NT2/D1 (cell line): Measurements from ENCODE around the gene SCN7A.
A peak's percentile ranks its signal among the peaks of the same experiment; 100 is the strongest.

Source experiments
- DNase-seq: peaks from one replicate; pipeline ENCODE4 v3.0.0-alpha.2; 2011; ENCODE audit warnings: low read depth, low spot score
- H3K27me3 ChIP-seq: 2 replicates; pipeline ENCODE4 v1.6.0; 2011; ENCODE audit warnings: mild to moderate bottlenecking; ENCODE audit not compliant: insufficient read length, insufficient read depth
- H3K36me3 ChIP-seq: 2 replicates; pipeline ENCODE4 v1.6.1; 2011; ENCODE audit warnings: mild to moderate bottlenecking, low read length, mixed read lengths; ENCODE audit not compliant: insufficient read depth, insufficient read length
- H3K4me1 ChIP-seq: 2 replicates; pipeline ENCODE4 v1.5.1; 2011; ENCODE audit not compliant: insufficient read depth, insufficient read length
- H3K4me3 ChIP-seq: 2 replicates; pipeline ENCODE4 v1.5.1; 2011; ENCODE audit warnings: low read depth; ENCODE audit not compliant: insufficient read length
- H3K9ac ChIP-seq: 2 replicates; pipeline ENCODE4 v1.6.0; 2011; ENCODE audit warnings: low read depth; ENCODE audit not compliant: insufficient read length
- H3K9me3 ChIP-seq: 2 replicates; pipeline ENCODE4 v1.5.1; 2011; ENCODE audit warnings: mild to moderate bottlenecking, low read length; ENCODE audit not compliant: insufficient read depth
- SUZ12 ChIP-seq: IDR thresholded peaks from 2 replicates; pipeline ENCODE4 v1.6.1; 2011; ENCODE audit not compliant: insufficient read length, insufficient read depth; ENCODE audit errors: extremely low read depth
- YY1 ChIP-seq: IDR thresholded peaks from 2 replicates; pipeline ENCODE4 v1.6.1; 2011; ENCODE audit not compliant: insufficient read length, insufficient read depth
- ZNF274 ChIP-seq: IDR thresholded peaks from 2 replicates; pipeline ENCODE4 v1.6.1; 2011; ENCODE audit warnings: mild to moderate bottlenecking, low read depth, low read length

The SCN7A gene

DNA sequence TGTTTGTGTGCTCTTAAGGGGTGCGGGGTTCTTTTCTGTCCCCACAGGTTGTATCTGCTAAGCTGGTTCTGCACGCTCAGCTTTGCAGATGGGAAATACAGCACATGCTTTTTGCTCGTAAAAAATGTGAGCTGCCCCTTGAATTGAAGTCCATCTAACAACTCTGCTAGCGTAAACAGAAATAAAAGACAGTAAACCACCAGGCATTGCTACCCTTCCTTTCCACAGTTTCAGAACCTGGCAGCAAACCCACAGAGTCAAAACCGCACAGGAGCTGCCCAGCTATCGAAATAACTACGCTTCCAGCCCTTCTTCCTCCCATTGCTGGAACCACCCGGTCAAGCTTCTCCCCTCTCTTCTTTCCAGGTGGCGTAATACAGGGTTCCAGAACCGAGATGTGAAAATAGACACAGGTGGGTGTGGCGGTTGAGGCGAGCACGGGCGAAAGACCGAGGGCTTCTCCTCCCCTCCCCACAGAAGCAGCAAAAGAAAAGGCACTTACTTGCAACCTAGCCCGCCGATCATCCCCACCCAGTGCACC is 118.8 kb downstream of the SCN7A start:
- peak overlapping the region; percentile 71 for H3K4me3 ChIP-seq
- peaks cover 20% of the 10 kb centered on the region for H3K27me3 ChIP-seq
- no peak for DNase-seq
- no peak for TF ChIP-seq YY1
- TF ChIP-seq SUZ12: no peak
- H3K4me1 ChIP-seq: no peaks in the 10 kb centered on the region
- H3K9ac ChIP-seq: peak overlapping the region; percentile 22
- no peaks in the 10 kb centered on the region for H3K9me3 ChIP-seq
- H3K36me3 ChIP-seq: no peaks in the 10 kb centered on the region

DNA sequence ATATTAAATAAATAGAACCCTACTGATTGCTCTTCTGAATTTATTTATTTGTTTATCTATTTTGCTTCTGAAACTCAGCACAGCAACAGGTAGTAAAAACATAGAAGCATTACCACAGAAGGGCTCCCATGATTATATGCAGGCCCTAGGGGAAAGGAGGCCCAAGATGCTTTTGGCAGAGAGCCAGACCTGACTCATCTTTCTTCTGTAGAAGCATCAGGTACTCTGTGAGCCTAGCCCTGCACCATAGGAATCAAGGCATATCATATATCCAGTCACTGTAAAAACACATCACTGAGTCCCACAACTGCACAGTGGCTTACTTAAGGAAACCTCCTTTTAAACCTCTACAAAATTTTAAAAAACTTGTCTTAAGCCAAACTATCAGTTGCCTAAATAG is 120.1 kb downstream of the SCN7A start:
- TF ChIP-seq YY1 (no peak), SUZ12 (no peak), ZNF274 (no peak)
- Histone ChIP-seq H3K9me3 (no peaks in the 10 kb centered on the region), H3K9ac (no peak overlapping the region), H3K4me3 (no peak overlapping the region), H3K27me3 (peaks cover 20% of the 10 kb centered on the region), H3K4me1 (no peaks in the 10 kb centered on the region), H3K36me3 (no peaks in the 10 kb centered on the region)
- no peak for DNase-seq

- H3K27me3 ChIP-seq: peaks cover 20% of the 10 kb centered on the region
- no peaks in the 10 kb centered on the region for H3K36me3 ChIP-seq
- no peak overlapping the region for H3K4me3 ChIP-seq
- no peaks in the 10 kb centered on the region for H3K4me1 ChIP-seq
- H3K9me3 ChIP-seq: no peaks in the 10 kb centered on the region
- TF ChIP-seq ZNF274 (no peak), YY1 (no peak), SUZ12 (no peak)
- DNase-seq: no peak
- no peak overlapping the region for H3K9ac ChIP-seq
Observed at GRCh38 chr2:166373539-166373938, 120.5 kb downstream of the SCN7A start.

GRCh38 chr2:166373105-166373504 is 120.9 kb downstream of the SCN7A start:
- Histone ChIP-seq H3K36me3 (no peaks in the 10 kb centered on the region), H3K4me3 (no peak overlapping the region), H3K9ac (no peak overlapping the region), H3K4me1 (no peaks in the 10 kb centered on the region), H3K9me3 (no peaks in the 10 kb centered on the region), H3K27me3 (peaks cover 19% of the 10 kb centered on the region)
- TF ChIP-seq ZNF274: no peak
- TF ChIP-seq SUZ12: no peak
- TF ChIP-seq YY1: no peak
- DNase-seq: no peak

DNA sequence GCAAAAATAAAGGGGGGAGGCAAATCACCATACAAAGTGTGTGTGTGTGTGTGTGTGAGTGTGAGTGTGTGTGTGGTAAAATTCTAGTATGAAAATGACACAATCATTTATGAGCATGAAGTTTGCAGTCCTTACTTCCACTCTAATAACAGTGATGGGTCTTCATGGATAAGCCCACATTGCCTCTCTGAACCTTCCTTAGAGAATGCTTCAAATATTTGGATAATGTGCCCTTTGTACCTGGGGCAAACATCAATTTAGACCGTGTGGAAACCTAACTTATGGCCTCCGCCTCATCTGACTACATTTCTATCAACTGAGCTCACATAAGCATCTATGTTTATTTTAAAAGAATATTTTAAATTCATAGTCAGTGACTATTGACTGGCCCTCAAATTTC is 122.0 kb downstream of the SCN7A start:
- peaks cover 9% of the 10 kb centered on the region for H3K27me3 ChIP-seq
- H3K36me3 ChIP-seq: no peaks in the 10 kb centered on the region
- no peak overlapping the region for H3K4me3 ChIP-seq
- no peak for DNase-seq
- no peaks in the 10 kb centered on the region for H3K4me1 ChIP-seq
- no peak overlapping the region for H3K9ac ChIP-seq
- H3K9me3 ChIP-seq: no peaks in the 10 kb centered on the region
- TF ChIP-seq ZNF274 (no peak), SUZ12 (no peak), YY1 (no peak)

GRCh38 chr2:166365803-166366420 is 128.1 kb downstream of the SCN7A start:
- TF ChIP-seq SUZ12: no peak
- TF ChIP-seq ZNF274: no peak
- no peak for TF ChIP-seq YY1
- DNase-seq: no peak
- Histone ChIP-seq H3K9me3 (no peaks in the 10 kb centered on the region), H3K9ac (no peak overlapping the region), H3K36me3 (no peaks in the 10 kb centered on the region), H3K4me3 (no peak overlapping the region), H3K4me1 (no peaks in the 10 kb centered on the region), H3K27me3 (no peaks in the 10 kb centered on the region)

GRCh38 chr2:166365239-166365638 is 128.8 kb downstream of the SCN7A start:
- Histone ChIP-seq H3K36me3 (no peaks in the 10 kb centered on the region), H3K4me3 (no peak overlapping the region), H3K9me3 (no peaks in the 10 kb centered on the region), H3K27me3 (no peaks in the 10 kb centered on the region), H3K4me1 (no peaks in the 10 kb centered on the region), H3K9ac (no peak overlapping the region)
- DNase-seq: no peak
- TF ChIP-seq YY1: no peak
- TF ChIP-seq ZNF274: no peak
- no peak for TF ChIP-seq SUZ12

DNA sequence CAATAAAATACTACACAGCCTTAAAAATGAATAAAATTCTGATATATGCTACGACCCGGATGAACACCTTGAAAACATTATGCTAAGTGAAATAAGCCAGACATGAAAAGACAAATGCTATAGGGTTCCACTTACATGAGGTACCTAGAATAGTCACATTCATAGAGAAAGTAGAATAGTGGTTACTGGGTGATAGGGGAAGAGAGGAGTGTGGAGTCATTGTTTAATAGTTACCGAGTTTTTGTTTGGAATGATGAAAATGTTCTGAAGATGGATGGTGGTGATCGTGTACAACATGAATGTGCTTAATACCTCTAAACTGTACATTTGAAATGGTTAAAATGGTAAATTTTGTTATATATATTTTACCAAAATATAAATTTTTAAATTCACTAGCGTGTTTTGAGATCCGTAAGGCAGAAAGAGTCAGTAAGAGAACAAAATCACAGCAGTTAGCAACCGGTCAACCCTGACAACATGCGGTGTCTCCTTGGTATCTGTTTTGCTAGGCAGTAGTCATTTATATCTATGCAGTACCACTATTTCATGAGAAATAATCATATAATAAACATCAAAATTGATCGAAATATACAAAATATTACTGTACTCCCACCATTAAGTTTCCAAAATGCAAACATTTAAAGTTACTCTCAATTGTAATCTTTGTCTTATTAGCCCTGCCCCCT is 129.4 kb downstream of the SCN7A start:
- Histone ChIP-seq H3K9me3 (no peaks in the 10 kb centered on the region), H3K36me3 (no peaks in the 10 kb centered on the region), H3K4me1 (no peaks in the 10 kb centered on the region), H3K27me3 (no peaks in the 10 kb centered on the region), H3K4me3 (no peak overlapping the region), H3K9ac (no peak overlapping the region)
- DNase-seq: no peak
- TF ChIP-seq ZNF274: no peak
- no peak for TF ChIP-seq SUZ12
- TF ChIP-seq YY1: no peak
